ENCODE measurements around the gene IPO11.
"Not testable (repeated sequence)": the region's sequence is repeated elsewhere in the genome, so short reads cannot be mapped to it uniquely, and the experiment has no call there.

The IPO11 gene

DNA sequence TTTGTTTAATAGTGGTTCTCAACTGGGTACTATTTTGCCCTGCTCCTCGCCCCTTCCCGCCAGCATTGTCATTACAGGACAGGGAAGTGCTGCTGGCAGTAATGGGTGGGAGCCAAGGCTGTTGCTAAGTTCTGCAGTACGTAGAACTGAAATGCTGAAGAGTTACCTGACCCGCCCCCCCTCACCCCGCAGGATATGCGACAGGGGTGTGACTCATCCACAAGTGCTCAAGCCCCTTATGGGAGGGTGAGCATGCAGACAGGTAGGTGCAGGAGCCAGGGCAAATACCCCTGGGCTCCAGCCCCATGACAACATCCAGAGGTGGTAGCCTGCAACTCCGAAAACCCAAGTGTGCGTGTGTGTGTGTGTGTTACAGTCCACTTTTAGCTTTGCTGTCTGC, 201.8 kb downstream of the IPO11 start:
- no peak overlapping the region for H3K4me3 ChIP-seq (ENCODE audit: low read length)
- H3K36me3 ChIP-seq (ENCODE audit: insufficient read depth, low read depth, low read length): no peaks in the 10 kb centered on the region
- no peaks in the 10 kb centered on the region for H3K4me1 ChIP-seq (ENCODE audit: insufficient read depth, low read length)
- H3K27ac ChIP-seq (ENCODE audit: low read length): no peak overlapping the region
- no peaks in the 10 kb centered on the region for H3K27me3 ChIP-seq (ENCODE audit: insufficient read depth, low read length)
- no peaks in the 10 kb centered on the region; the same call in 1 of the 2 replicates for H3K9me3 ChIP-seq (ENCODE audit: insufficient read depth, low read depth, low read length)
- H3K9ac ChIP-seq (ENCODE audit: low read depth, low read length): no peak overlapping the region

- Histone ChIP-seq H3K27ac (ENCODE audit: low read length) (no peak overlapping the region), H3K4me1 (ENCODE audit: insufficient read depth, low read length) (peaks cover 4% of the 10 kb centered on the region; the same call in 1 of the 2 replicates), H3K4me3 (ENCODE audit: low read length) (no peak overlapping the region), H3K27me3 (ENCODE audit: insufficient read depth, low read length) (no peaks in the 10 kb centered on the region), H3K9me3 (ENCODE audit: insufficient read depth, low read depth, low read length) (no peaks in the 10 kb centered on the region; the same call in 1 of the 2 replicates), H3K36me3 (ENCODE audit: insufficient read depth, low read depth, low read length) (no peaks in the 10 kb centered on the region), H3K9ac (ENCODE audit: low read depth, low read length) (no peak overlapping the region)
Observed at GRCh38 chr5:62616615-62617277, 204.2 kb downstream of the IPO11 start.

GRCh38 chr5:62617943-62618342, 205.4 kb downstream of the IPO11 start:
- no peaks in the 10 kb centered on the region; the same call in 1 of the 2 replicates for H3K9me3 ChIP-seq (ENCODE audit: insufficient read depth, low read depth, low read length)
- H3K4me3 ChIP-seq (ENCODE audit: low read length): no peak overlapping the region
- no peak overlapping the region for H3K27ac ChIP-seq (ENCODE audit: low read length)
- H3K9ac ChIP-seq (ENCODE audit: low read depth, low read length): no peak overlapping the region
- no peaks in the 10 kb centered on the region for H3K36me3 ChIP-seq (ENCODE audit: insufficient read depth, low read depth, low read length)
- H3K27me3 ChIP-seq (ENCODE audit: insufficient read depth, low read length): no peaks in the 10 kb centered on the region
- H3K4me1 ChIP-seq (ENCODE audit: insufficient read depth, low read length): peaks cover 11% of the 10 kb centered on the region; the same call in 1 of the 2 replicates

DNA sequence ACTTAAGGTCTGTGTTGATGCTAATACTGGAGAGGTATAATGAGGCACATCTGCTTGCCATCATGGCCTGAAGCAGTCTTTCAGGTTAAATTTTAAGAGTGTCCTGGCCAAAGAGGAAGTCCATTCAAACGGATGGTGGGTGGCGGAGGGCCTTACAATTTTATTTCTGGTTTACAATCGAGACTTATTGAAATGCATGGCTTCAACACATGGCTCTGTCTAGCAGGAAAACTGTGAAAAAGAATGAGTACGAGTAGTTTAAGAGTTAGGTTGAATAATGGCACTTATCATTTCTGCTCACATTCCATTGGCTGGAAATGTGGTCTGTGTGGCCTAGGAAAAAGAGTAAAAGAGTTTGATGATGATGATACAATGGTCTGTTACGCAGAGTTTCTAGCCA, 208.2 kb downstream of the IPO11 start:
- Histone ChIP-seq H3K4me1 (ENCODE audit: insufficient read depth, low read length) (peaks cover 13% of the 10 kb centered on the region; the same call in 1 of the 2 replicates), H3K27ac (ENCODE audit: low read length) (no peak overlapping the region), H3K36me3 (ENCODE audit: insufficient read depth, low read depth, low read length) (no peaks in the 10 kb centered on the region), H3K9me3 (ENCODE audit: insufficient read depth, low read depth, low read length) (no peaks in the 10 kb centered on the region), H3K4me3 (ENCODE audit: low read length) (peak overlapping the region; percentile 43; the same call in 1 of the 2 replicates), H3K9ac (ENCODE audit: low read depth, low read length) (no peak overlapping the region), H3K27me3 (ENCODE audit: insufficient read depth, low read length) (no peaks in the 10 kb centered on the region)

DNA sequence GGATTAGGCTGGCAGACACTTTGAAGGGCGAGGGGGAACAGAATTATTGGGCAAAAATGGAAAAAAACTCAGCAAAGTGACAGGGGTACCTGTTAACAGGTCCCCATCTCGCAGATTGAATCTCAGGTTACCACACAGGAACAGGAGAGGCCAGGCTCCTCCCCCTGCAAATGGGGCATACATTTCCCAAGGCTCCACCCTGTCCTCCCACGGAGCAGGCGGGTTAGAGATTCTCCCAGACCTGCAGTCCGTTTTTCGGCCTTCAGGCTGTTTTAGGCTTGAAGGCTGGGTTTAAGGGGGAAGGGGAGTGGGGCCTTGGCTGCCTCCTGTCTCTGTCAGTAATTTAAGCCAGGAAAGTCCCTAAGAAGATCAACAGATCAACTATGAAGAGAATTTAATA, 208.7 kb downstream of the IPO11 start:
- Histone ChIP-seq H3K27me3 (ENCODE audit: insufficient read depth, low read length) (no peaks in the 10 kb centered on the region), H3K9ac (ENCODE audit: low read depth, low read length) (no peak overlapping the region), H3K36me3 (ENCODE audit: insufficient read depth, low read depth, low read length) (no peaks in the 10 kb centered on the region), H3K4me1 (ENCODE audit: insufficient read depth, low read length) (peaks cover 14% of the 10 kb centered on the region; the same call in 1 of the 2 replicates), H3K4me3 (ENCODE audit: low read length) (peak overlapping the region; percentile 43; the same call in 1 of the 2 replicates), H3K9me3 (ENCODE audit: insufficient read depth, low read depth, low read length) (no peaks in the 10 kb centered on the region), H3K27ac (ENCODE audit: low read length) (no peak overlapping the region)

GRCh38 chr5:62623271-62623670, 210.7 kb downstream of the IPO11 start:
- Histone ChIP-seq H3K9me3 (ENCODE audit: insufficient read depth, low read depth, low read length) (no peaks in the 10 kb centered on the region), H3K27ac (ENCODE audit: low read length) (no peak overlapping the region), H3K4me3 (ENCODE audit: low read length) (no peak overlapping the region)

DNA sequence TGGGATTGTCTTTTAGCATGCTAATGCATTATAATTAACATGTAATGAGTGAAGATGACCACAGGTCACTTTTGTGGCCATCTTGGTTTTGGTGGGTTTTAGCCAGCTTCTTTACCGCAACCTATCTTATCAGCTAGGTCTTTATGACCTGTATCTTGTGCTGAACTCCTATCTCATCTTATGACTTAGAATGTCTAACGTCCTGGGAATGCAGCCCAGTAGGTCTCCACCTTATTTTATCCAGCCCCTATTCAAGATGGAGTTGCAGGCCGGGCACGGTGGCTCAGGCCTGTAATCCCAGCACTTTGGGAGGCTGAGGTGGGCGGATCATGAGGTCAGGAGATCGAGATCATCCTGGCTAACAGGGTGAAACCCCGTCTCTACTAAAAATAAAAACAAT, 211.9 kb downstream of the IPO11 start:
- not testable (repeated sequence) for H3K4me3 ChIP-seq (ENCODE audit: low read length); H3K9me3 ChIP-seq (ENCODE audit: insufficient read depth, low read depth, low read length); H3K9ac ChIP-seq (ENCODE audit: low read depth, low read length); H3K27me3 ChIP-seq (ENCODE audit: insufficient read depth, low read length); H3K27ac ChIP-seq (ENCODE audit: low read length)
- peaks cover 18% of the 10 kb centered on the region; the same call in 1 of the 2 replicates for H3K36me3 ChIP-seq (ENCODE audit: insufficient read depth, low read depth, low read length)
- H3K4me1 ChIP-seq (ENCODE audit: insufficient read depth, low read length): peaks cover 26% of the 10 kb centered on the region

More at GRCh38 chr5:62623271-62623670, 210.7 kb downstream of the IPO11 start:
- no peak overlapping the region for H3K9ac ChIP-seq (ENCODE audit: low read depth, low read length)
- peaks cover 9% of the 10 kb centered on the region; the same call in 1 of the 2 replicates for H3K36me3 ChIP-seq (ENCODE audit: insufficient read depth, low read depth, low read length)
- H3K4me1 ChIP-seq (ENCODE audit: insufficient read depth, low read length): peaks cover 26% of the 10 kb centered on the region
- H3K27me3 ChIP-seq (ENCODE audit: insufficient read depth, low read length): no peaks in the 10 kb centered on the region

GRCh38 chr5:62626534-62626933, 214.0 kb downstream of the IPO11 start:
- Histone ChIP-seq H3K36me3 (ENCODE audit: insufficient read depth, low read depth, low read length) (peaks cover 20% of the 10 kb centered on the region; the same call in 1 of the 2 replicates), H3K9ac (ENCODE audit: low read depth, low read length) (peak overlapping the region; percentile 5; the same call in 1 of the 2 replicates), H3K27me3 (ENCODE audit: insufficient read depth, low read length) (no peaks in the 10 kb centered on the region), H3K4me1 (ENCODE audit: insufficient read depth, low read length) (peaks cover 24% of the 10 kb centered on the region), H3K27ac (ENCODE audit: low read length) (no peak overlapping the region), H3K9me3 (ENCODE audit: insufficient read depth, low read depth, low read length) (no peaks in the 10 kb centered on the region), H3K4me3 (ENCODE audit: low read length) (peak overlapping the region; percentile 4; the same call in 1 of the 2 replicates)

DNA sequence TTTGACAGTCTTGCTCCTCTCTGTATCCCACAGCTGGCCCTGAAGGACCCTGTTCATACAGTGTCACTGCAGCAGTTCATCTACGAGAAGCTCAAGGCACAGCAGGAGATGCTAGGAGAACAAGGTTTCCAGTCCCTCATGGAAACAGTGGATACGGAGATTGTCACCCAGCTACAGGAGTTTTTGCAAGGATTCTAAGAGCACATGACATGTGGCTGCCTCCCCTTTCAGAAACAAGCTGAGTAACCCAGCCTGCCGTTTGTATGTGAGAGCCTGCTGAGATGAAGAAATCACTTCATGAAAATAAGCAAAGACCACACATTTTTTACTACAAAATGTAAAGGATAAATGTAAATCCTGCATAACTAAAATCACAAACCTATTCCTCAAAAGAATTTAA, 214.6 kb downstream of the IPO11 start:
- H3K9ac ChIP-seq (ENCODE audit: low read depth, low read length): peak overlapping the region; percentile 5; the same call in 1 of the 2 replicates
- peak overlapping the region; percentile 4; the same call in 1 of the 2 replicates for H3K4me3 ChIP-seq (ENCODE audit: low read length)
- peaks cover 20% of the 10 kb centered on the region for H3K4me1 ChIP-seq (ENCODE audit: insufficient read depth, low read length)
- H3K27me3 ChIP-seq (ENCODE audit: insufficient read depth, low read length): no peaks in the 10 kb centered on the region
- no peaks in the 10 kb centered on the region for H3K9me3 ChIP-seq (ENCODE audit: insufficient read depth, low read depth, low read length)
- H3K27ac ChIP-seq (ENCODE audit: low read length): no peak overlapping the region
- H3K36me3 ChIP-seq (ENCODE audit: insufficient read depth, low read depth, low read length): peaks cover 20% of the 10 kb centered on the region; the same call in 1 of the 2 replicates

GRCh38 chr5:62627901-62628300, 215.3 kb downstream of the IPO11 start:
- no peaks in the 10 kb centered on the region for H3K27me3 ChIP-seq (ENCODE audit: insufficient read depth, low read length)
- H3K27ac ChIP-seq (ENCODE audit: low read length): no peak overlapping the region
- peaks cover 20% of the 10 kb centered on the region; the same call in 1 of the 2 replicates for H3K36me3 ChIP-seq (ENCODE audit: insufficient read depth, low read depth, low read length)
- H3K9ac ChIP-seq (ENCODE audit: low read depth, low read length): no peak overlapping the region
- no peaks in the 10 kb centered on the region; the same call in 1 of the 2 replicates for H3K9me3 ChIP-seq (ENCODE audit: insufficient read depth, low read depth, low read length)
- H3K4me3 ChIP-seq (ENCODE audit: low read length): no peak overlapping the region
- peaks cover 17% of the 10 kb centered on the region for H3K4me1 ChIP-seq (ENCODE audit: insufficient read depth, low read length)

GRCh38 chr5:62631909-62632580, 219.5 kb downstream of the IPO11 start:
- Histone ChIP-seq H3K4me3 (ENCODE audit: low read length) (no peak overlapping the region), H3K9me3 (ENCODE audit: insufficient read depth, low read depth, low read length) (no peaks in the 10 kb centered on the region; the same call in 1 of the 2 replicates), H3K27me3 (ENCODE audit: insufficient read depth, low read length) (no peaks in the 10 kb centered on the region), H3K4me1 (ENCODE audit: insufficient read depth, low read length) (peaks cover 10% of the 10 kb centered on the region), H3K9ac (ENCODE audit: low read depth, low read length) (no peak overlapping the region), H3K27ac (ENCODE audit: low read length) (no peak overlapping the region), H3K36me3 (ENCODE audit: insufficient read depth, low read depth, low read length) (peaks cover 20% of the 10 kb centered on the region; the same call in 1 of the 2 replicates)
